GM13976 (cell line): Measurements from ENCODE around the gene EPHB2.
A peak's percentile ranks its signal among the peaks of the same experiment; 100 is the strongest.

ENCODE experiments used
- DNase-seq: peaks from one replicate; pipeline ENCODE4 v3.0.0; 2012; ENCODE audit warnings: low spot score
- CTCF ChIP-seq: IDR thresholded peaks from 2 replicates; pipeline ENCODE4 v1.5.1; 2012; ENCODE audit warnings: borderline replicate concordance, mild to moderate bottlenecking; ENCODE audit not compliant: insufficient read depth; ENCODE audit errors: extremely low read depth, missing control alignments, control extremely low read depth
- in situ Hi-C: fragments of 300-500 bp; cut with MboI; formaldehyde crosslinking; loops from one replicate; pipeline ENCODE4 v1.12.0; 2022; ENCODE audit warnings: low sequenced_read_pairs, mixed read lengths, inconsistent platforms; ENCODE audit not compliant: unreplicated experiment

EPHB2 gene

GRCh38 chr1:22729912-22730311, 19.3 kb downstream of the EPHB2 start:
- no peak for DNase-seq
- no peak for TF ChIP-seq CTCF
- in situ Hi-C loops, result no loop called here

- DNase-seq, result peak; percentile 47
- in situ Hi-C loops, result no loop called here
- TF ChIP-seq CTCF, result no peak
Measured at GRCh38 chr1:22731924-22732720, 21.5 kb downstream of the EPHB2 start.

GRCh38 chr1:22733643-22734042, 23.0 kb downstream of the EPHB2 start:
- in situ Hi-C loops, result no loop called here
- no peak for DNase-seq
- no peak for TF ChIP-seq CTCF

GRCh38 chr1:22736501-22737080, 26.0 kb downstream of the EPHB2 start:
- in situ Hi-C loops, result no loop called here
- no peak for DNase-seq
- no peak for TF ChIP-seq CTCF

GRCh38 chr1:22737374-22738068, 26.9 kb downstream of the EPHB2 start:
- TF ChIP-seq CTCF, result no peak
- in situ Hi-C loops, result no loop called here
- DNase-seq, result no peak

GRCh38 chr1:22738069-22738435, 27.4 kb downstream of the EPHB2 start:
- DNase-seq, result no peak
- in situ Hi-C loops, result no loop called here
- TF ChIP-seq CTCF, result no peak
